HCT116 (cell line): ENCODE data around the gene KLF17. TPM values are rescaled to one million over a fixed set of nuclear protein-coding genes. Genes with fewer than 3 reads are reported as not detected.

ENCODE experiments used
- ATAC-seq: fragments of 200-7000 bp; cut with Tn5 transposase; 2 replicates; pipeline ENCODE4 v1.9.1; 2020; ENCODE audit warnings: mild to moderate bottlenecking, moderate library complexity
- BruUV-seq: library from RNA; stranded (reverse); fragments of 400-500 nt; replicated peaks from 2 replicates; lab custom pipeline; 2021; lab: Mats Ljungman, UMichigan
- CTCF ChIA-PET: fragments of 300-600 bp; sonication (Branson Sonifier 250); formaldehyde crosslinking; loops from one replicate; lab custom pipeline; 2021; ENCODE audit warnings: antibody characterized with exemption; lab: Charles Lee
- POLR2A ChIA-PET: fragments of 300-600, 350-600 bp; sonication (Branson Sonifier 250); formaldehyde crosslinking; loops from one replicate; lab custom pipeline; 2021; ENCODE audit warnings: antibody characterized with exemption; lab: Charles Lee
- RAD21 ChIA-PET, 2 experiments: fragments of 300-600 bp; sonication (Branson Sonifier 250); formaldehyde crosslinking; loops; one replicate each; lab custom pipeline; 2023; ENCODE audit warnings: low total read pairs in 2 of 2; ENCODE audit not compliant: uncharacterized antibody in 2 of 2, unreplicated experiment in 2 of 2, low non-redundant PET in 1 of 2; lab: Charles Lee
- DNase-seq: peaks from one replicate; pipeline ENCODE4 v3.0.0-alpha.2; 2010; ENCODE audit warnings: low read depth, low spot score
- H2AFZ ChIP-seq: fragments of 200-600 bp; shearing (Covaris generic), sonication (generic); 2 replicates; pipeline ENCODE4 v1.6.1; 2017; ENCODE audit warnings: low read depth, mixed run types, mixed read lengths, antibody characterized with exemption, low read length; ENCODE audit not compliant: poor library complexity, severe bottlenecking
- H3K27ac ChIP-seq: 2 replicates; pipeline ENCODE4 v1.5.1; 2012; ENCODE audit warnings: low read depth, low read length
- H3K27me3 ChIP-seq: fragments of 200-600 bp; sonication (generic); 2 replicates; pipeline ENCODE4 v1.6.1; 2016; ENCODE audit warnings: mixed run types, low read length, mixed read lengths; ENCODE audit not compliant: insufficient read depth
- H3K36me3 ChIP-seq, 2 experiments: fragments of 200-500 bp in 1 of 2; fragments of 200-600 bp in 1 of 2; sonication (Bioruptor generic) in 1 of 2; sonication (generic) in 1 of 2; 2 replicates each; pipeline versions ENCODE4 v1.5.1 to v1.6.1; 2014 to 2016; ENCODE audit warnings: low read length in 2 of 2, inconsistent platforms in 1 of 2, mixed read lengths in 1 of 2, mixed run types in 1 of 2; ENCODE audit not compliant: insufficient read depth in 2 of 2, control insufficient read depth in 1 of 2
- H3K4me1 ChIP-seq, 2 experiments: fragments of 200-600 bp in 1 of 2; sonication (generic) in 1 of 2; 2 replicates each; pipeline versions ENCODE4 v1.5.1 to v1.6.1; 2012 to 2017; ENCODE audit warnings: low read length in 2 of 2, inconsistent platforms in 1 of 2, mild to moderate bottlenecking in 1 of 2, mixed read lengths in 1 of 2, mixed run types in 1 of 2, moderate library complexity in 1 of 2; ENCODE audit not compliant: insufficient read depth in 2 of 2, control insufficient read depth in 1 of 2
- H3K4me2 ChIP-seq: fragments of 200-600 bp; sonication (generic); 2 replicates; pipeline ENCODE4 v1.6.1; 2017; ENCODE audit warnings: mixed run types, low read length, mixed read lengths
- H3K4me3 ChIP-seq, 2 experiments: fragments of 200-600 bp in 1 of 2; sonication (generic) in 1 of 2; replicated peaks in 1 of 2; 2 replicates each; pipeline ENCODE4 v1.5.1; 2011 to 2016; ENCODE audit warnings: low read length in 2 of 2, control low read depth in 1 of 2, low read depth in 1 of 2, mild to moderate bottlenecking in 1 of 2, mixed read lengths in 1 of 2, mixed run types in 1 of 2
- H3K79me2 ChIP-seq: fragments of 200-600 bp; sonication (generic); 2 replicates; pipeline ENCODE4 v1.6.1; 2017; ENCODE audit warnings: mild to moderate bottlenecking, mixed run types, low read length, moderate library complexity, mixed read lengths; ENCODE audit not compliant: insufficient read depth
- H3K9ac ChIP-seq: fragments of 200-600 bp; sonication (generic); 2 replicates; pipeline ENCODE4 v1.6.1; 2016; ENCODE audit warnings: low read length, mixed read lengths
- H3K9me2 ChIP-seq: fragments of 200-600 bp; sonication (generic), shearing (Covaris generic); 2 replicates; pipeline ENCODE4 v1.6.1; 2017; ENCODE audit warnings: mixed run types, mild to moderate bottlenecking, moderate library complexity; ENCODE audit not compliant: insufficient read depth
- H3K9me3 ChIP-seq, 2 experiments: fragments of 200-500 bp in 1 of 2; fragments of 200-600 bp in 1 of 2; sonication (Bioruptor generic) in 1 of 2; sonication (generic) in 1 of 2; 2 replicates each; pipeline ENCODE4 v1.6.1; 2014 to 2017; ENCODE audit warnings: low read length in 2 of 2, mixed read lengths in 2 of 2, inconsistent platforms in 1 of 2, low read depth in 1 of 2, mild to moderate bottlenecking in 1 of 2, mixed run types in 1 of 2, moderate library complexity in 1 of 2; ENCODE audit not compliant: control insufficient read depth in 1 of 2, insufficient read depth in 1 of 2
- H4K20me1 ChIP-seq: fragments of 200-600 bp; sonication (generic), shearing (Covaris generic); 2 replicates; pipeline ENCODE4 v1.6.1; 2017; ENCODE audit warnings: mixed run types, mild to moderate bottlenecking, moderate library complexity; ENCODE audit not compliant: insufficient read depth
- EGR1 ChIP-seq: IDR thresholded peaks from 2 replicates; pipeline ENCODE4 v1.6.1; 2012; ENCODE audit warnings: low read depth
- ELF1 ChIP-seq: IDR thresholded peaks from 2 replicates; pipeline ENCODE4 v1.6.1; 2012; ENCODE audit warnings: low read depth, borderline replicate concordance
- FOSL1 ChIP-seq: IDR thresholded peaks from 2 replicates; pipeline ENCODE4 v1.6.1; 2012; ENCODE audit warnings: low read depth
- JUND ChIP-seq: IDR thresholded peaks from 2 replicates; pipeline ENCODE4 v1.6.1; 2012
- POLR2A ChIP-seq: IDR thresholded peaks from 2 replicates; pipeline ENCODE4 v1.7.0; 2011; ENCODE audit warnings: borderline replicate concordance; ENCODE audit not compliant: insufficient read depth, insufficient read length; ENCODE audit errors: extremely low read depth
- POLR2AphosphoS5 ChIP-seq: IDR thresholded peaks from 2 replicates; pipeline ENCODE4 v1.6.1; 2011; ENCODE audit warnings: mild to moderate bottlenecking, low read depth, low read length, moderate library complexity
- YY1 ChIP-seq: IDR thresholded peaks from 2 replicates; pipeline ENCODE4 v1.6.1; 2011; ENCODE audit warnings: low read length, low read depth, moderate library complexity, mild to moderate bottlenecking; ENCODE audit not compliant: insufficient replicate concordance; ENCODE audit errors: extremely low read depth
- intact Hi-C: fragments of 100-400 bp; cut with micrococcal nuclease; formaldehyde crosslinking; loops from 2 replicates; pipeline ENCODE4 v1.10.0; 2022
- total RNA-seq: library from RNA; stranded (reverse); gene quantifications from one replicate; pipeline ENCODE4 v1.2.1, GENCODE V29; 2021; ENCODE audit not compliant: unreplicated experiment
- TF ChIP-seq, protein P1 (sequence below): IDR thresholded peaks from 2 replicates; pipeline ENCODE4 v1.6.1; 2012
- TF ChIP-seq, protein P2 (sequence below): IDR thresholded peaks from 2 replicates; pipeline ENCODE4 v1.6.1; 2012; ENCODE audit warnings: low read depth

The KLF17 gene
- total RNA-seq, 1 experiment from 2014 or later, result not detected

DNA sequence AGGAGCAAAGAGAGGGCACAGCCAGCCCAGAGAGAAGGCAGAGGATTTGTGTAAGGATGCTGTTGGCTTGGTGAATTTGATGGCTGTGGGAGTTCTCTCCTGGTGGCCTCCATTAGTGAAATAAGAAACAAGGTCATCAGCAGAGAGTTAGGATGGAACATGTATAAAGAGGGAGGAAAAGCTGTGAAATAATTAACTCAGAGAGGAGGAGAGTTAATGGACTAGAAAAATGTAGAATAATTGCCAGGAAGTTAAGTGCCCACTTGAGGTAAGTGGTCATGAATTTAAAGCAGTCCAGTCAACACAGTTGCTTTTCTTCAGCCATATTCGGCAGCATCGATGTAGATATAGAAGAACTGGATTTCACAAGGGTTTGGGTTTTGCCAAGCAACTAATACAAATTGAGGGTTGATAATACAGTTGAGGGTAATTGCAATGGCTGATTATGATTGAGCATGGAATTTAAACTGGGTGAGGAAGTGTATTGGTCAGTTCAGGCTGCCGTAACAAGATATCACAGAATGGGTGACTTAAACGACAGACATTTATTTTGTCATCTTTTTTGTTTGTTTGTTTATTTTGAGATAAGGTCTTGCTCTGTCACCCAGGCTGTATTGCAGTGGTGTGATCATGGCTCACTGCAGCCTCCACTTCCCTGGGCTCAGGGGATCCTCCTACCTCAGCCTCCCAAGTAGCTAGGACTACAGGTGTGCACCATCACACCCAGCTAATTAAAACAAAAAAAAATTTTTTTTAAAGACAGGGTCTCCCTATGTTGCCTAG is 31.7 kb upstream of the KLF17 start:
- Histone ChIP-seq H3K27me3 (no peaks in the 10 kb centered on the region), H3K4me1 (peaks cover 14 to 18% of the 10 kb centered on the region in 2 experiments), H3K9ac (no peak overlapping the region), H3K4me2 (no peak overlapping the region), H3K79me2 (no peaks in the 10 kb centered on the region), H3K4me3 (no peak overlapping the region), H3K9me3 (no peaks in the 10 kb centered on the region), H2AFZ (no peak overlapping the region), H3K36me3 (no peaks in the 10 kb centered on the region), H4K20me1 (no peaks in the 10 kb centered on the region), H3K9me2 (no peaks in the 10 kb centered on the region), H3K27ac (no peak overlapping the region)
- intact Hi-C loops, result no loop called here
- BruUV-seq, result no TSS peak
- DNase-seq (no peak), ATAC-seq (no peak)
- TF ChIP-seq FOSL1, result no peak
- no peak for TF ChIP-seq POLR2AphosphoS5
- TF ChIP-seq YY1, result no peak
- no peak for TF ChIP-seq JUND
- TF ChIP-seq, protein P1, sequence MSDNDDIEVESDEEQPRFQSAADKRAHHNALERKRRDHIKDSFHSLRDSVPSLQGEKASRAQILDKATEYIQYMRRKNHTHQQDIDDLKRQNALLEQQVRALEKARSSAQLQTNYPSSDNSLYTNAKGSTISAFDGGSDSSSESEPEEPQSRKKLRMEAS, result no peak
- TF ChIP-seq ELF1, result no peak
- no peak for TF ChIP-seq POLR2A
- TF ChIP-seq, protein P2, sequence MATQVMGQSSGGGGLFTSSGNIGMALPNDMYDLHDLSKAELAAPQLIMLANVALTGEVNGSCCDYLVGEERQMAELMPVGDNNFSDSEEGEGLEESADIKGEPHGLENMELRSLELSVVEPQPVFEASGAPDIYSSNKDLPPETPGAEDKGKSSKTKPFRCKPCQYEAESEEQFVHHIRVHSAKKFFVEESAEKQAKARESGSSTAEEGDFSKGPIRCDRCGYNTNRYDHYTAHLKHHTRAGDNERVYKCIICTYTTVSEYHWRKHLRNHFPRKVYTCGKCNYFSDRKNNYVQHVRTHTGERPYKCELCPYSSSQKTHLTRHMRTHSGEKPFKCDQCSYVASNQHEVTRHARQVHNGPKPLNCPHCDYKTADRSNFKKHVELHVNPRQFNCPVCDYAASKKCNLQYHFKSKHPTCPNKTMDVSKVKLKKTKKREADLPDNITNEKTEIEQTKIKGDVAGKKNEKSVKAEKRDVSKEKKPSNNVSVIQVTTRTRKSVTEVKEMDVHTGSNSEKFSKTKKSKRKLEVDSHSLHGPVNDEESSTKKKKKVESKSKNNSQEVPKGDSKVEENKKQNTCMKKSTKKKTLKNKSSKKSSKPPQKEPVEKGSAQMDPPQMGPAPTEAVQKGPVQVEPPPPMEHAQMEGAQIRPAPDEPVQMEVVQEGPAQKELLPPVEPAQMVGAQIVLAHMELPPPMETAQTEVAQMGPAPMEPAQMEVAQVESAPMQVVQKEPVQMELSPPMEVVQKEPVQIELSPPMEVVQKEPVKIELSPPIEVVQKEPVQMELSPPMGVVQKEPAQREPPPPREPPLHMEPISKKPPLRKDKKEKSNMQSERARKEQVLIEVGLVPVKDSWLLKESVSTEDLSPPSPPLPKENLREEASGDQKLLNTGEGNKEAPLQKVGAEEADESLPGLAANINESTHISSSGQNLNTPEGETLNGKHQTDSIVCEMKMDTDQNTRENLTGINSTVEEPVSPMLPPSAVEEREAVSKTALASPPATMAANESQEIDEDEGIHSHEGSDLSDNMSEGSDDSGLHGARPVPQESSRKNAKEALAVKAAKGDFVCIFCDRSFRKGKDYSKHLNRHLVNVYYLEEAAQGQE, result no peak
- no peak for TF ChIP-seq EGR1
- ChIA-PET POLR2A (no interaction called here), CTCF (interaction anchor here (0.8 kb wide), 1 partner anchor 17 kb away, joined by 3 read pairs; no protein-coding TSS in a partner anchor), RAD21 (no interaction called here)
